Astrocyte of the cerebellum (primary cell): Measurements from ENCODE around the gene CREBBP.

Source experiments
- DNase-seq: peaks from one replicate; pipeline ENCODE4 v3.0.0-alpha.2; 2011; ENCODE audit warnings: low read depth
- H3K4me3 ChIP-seq: 2 replicates; pipeline ENCODE4 v1.5.1; 2011; ENCODE audit warnings: mild to moderate bottlenecking, low read depth, low read length, moderate library complexity
- in situ Hi-C: cut with HindIII; loops from 2 replicates; pipeline ENCODE4 v1.10.0; 2017; ENCODE audit warnings: low sequenced_read_pairs
- TF ChIP-seq, protein P1 (sequence below): IDR thresholded peaks from 2 replicates; pipeline ENCODE4 v1.5.1; 2012; ENCODE audit warnings: low read length, low read depth, moderate library complexity, mild to moderate bottlenecking; ENCODE audit errors: missing control alignments

The CREBBP gene

DNA sequence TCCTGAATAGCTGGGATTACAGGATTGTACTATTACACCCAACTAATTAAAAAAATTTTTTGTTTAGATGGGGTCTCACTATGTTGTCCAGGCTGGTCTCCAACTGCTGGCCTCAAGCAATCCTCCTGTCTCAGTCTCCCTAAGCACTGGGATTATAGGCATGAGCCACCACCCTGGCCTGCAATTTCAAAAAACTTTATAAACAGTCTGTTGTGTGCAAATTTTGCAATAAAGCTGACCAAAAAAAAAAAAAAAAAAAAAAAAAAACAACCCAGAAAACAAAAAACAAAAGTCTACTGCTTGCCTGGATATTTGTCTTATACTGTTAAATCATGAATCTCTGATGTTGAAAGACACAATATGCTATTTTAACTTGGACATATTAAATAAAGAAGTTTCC, 4.4 kb downstream of the CREBBP start:
- TF ChIP-seq, protein P1, sequence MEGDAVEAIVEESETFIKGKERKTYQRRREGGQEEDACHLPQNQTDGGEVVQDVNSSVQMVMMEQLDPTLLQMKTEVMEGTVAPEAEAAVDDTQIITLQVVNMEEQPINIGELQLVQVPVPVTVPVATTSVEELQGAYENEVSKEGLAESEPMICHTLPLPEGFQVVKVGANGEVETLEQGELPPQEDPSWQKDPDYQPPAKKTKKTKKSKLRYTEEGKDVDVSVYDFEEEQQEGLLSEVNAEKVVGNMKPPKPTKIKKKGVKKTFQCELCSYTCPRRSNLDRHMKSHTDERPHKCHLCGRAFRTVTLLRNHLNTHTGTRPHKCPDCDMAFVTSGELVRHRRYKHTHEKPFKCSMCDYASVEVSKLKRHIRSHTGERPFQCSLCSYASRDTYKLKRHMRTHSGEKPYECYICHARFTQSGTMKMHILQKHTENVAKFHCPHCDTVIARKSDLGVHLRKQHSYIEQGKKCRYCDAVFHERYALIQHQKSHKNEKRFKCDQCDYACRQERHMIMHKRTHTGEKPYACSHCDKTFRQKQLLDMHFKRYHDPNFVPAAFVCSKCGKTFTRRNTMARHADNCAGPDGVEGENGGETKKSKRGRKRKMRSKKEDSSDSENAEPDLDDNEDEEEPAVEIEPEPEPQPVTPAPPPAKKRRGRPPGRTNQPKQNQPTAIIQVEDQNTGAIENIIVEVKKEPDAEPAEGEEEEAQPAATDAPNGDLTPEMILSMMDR: no peak
- H3K4me3 ChIP-seq: no peak overlapping the region
- in situ Hi-C loops: loop anchor here (5.0 to 10.0 kb wide), 4 partner anchors 41 to 419 kb away; no protein-coding TSS in a partner anchor
- DNase-seq: no peak

GRCh38 chr16:3874794-3875692, 5.5 kb downstream of the CREBBP start:
- in situ Hi-C loops: loop anchor here (5.0 to 10.0 kb wide), 5 partner anchors 42 to 420 kb away; no protein-coding TSS in a partner anchor

GRCh38 chr16:3874242-3874641, 6.3 kb downstream of the CREBBP start:
- in situ Hi-C loops: loop anchor here (5.0 to 10.0 kb wide), 2 partner anchors 78 to 421 kb away; no protein-coding TSS in a partner anchor
- TF ChIP-seq, protein P1: no peak
- H3K4me3 ChIP-seq: no peak overlapping the region
- no peak for DNase-seq

More at GRCh38 chr16:3874794-3875692, 5.5 kb downstream of the CREBBP start:
- DNase-seq: no peak
- H3K4me3 ChIP-seq: no peak overlapping the region
- TF ChIP-seq, protein P1: no peak

DNA sequence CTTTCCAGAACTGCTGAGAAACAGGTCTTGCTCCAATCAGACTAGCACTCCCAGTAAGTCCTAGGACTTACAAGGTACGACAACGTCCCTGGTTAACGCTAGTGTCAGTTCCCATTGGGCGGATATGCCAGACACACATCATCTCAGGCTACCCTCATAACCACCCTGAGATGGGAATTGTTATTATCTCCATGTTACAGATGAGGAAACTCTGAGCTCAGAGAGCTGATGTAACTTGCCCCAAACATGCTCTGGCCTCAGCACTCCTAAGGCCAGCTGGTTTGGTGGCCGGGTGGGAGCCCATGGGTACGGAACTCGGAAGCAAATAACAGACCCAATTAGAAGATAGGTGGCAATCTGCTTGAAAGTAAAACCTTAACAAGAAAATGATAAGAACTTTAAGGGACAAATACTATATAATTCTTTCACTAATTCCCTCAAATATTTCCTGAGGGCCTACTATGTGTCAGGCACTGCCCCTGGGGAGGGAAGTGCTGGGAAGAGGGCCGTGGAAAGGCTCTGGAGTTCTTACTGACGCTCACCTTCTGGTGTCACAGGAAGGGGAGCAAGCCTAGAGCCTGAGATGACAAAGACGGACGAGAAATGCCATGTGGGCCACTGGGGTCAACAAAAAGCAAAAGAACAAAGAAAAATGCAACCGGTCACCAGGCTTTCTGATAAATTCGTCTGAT, 6.9 kb downstream of the CREBBP start:
- no peak for DNase-seq
- H3K4me3 ChIP-seq: no peak overlapping the region
- TF ChIP-seq, protein P1: no peak
- in situ Hi-C loops: loop anchor here (5.0 to 10.0 kb wide), 2 partner anchors 79 to 421 kb away; no protein-coding TSS in a partner anchor

DNA sequence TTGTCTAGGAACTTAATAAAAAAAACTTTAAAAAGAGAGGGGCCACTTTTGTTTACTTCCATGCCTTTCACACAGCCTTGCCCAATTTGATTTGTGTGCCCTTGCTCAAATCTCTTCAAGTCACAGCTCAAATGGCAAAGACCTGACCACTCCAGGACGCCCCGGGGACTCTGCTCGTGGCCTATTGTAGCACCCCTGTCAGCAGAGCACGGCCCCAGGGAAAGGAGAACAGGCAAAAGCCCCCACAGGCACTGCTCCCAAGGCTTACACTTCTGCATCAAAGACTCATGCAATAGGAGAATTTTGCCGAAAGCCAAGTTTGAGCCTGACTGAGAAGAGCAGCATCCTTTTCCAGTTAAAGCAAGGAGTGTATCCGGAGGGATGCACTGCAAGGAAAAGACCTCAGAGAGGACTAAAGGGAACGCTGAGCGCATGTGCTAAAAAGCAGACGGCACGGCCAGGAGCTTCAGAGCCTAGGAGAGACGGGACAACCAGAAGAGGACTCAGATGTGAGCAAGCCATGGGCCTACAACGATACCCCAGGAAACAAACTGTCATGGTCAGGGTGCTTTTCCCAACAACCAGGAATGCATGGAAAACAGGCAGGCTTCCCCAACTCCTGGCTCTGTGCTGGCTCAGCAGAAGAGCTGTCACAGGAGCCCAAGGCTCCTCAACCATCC, 8.2 kb downstream of the CREBBP start:
- no peak overlapping the region for H3K4me3 ChIP-seq
- in situ Hi-C loops: loop anchor here (5.0 to 10.0 kb wide), 2 partner anchors 80 to 422 kb away; no protein-coding TSS in a partner anchor
- no peak for DNase-seq
- TF ChIP-seq, protein P1: no peak

DNA sequence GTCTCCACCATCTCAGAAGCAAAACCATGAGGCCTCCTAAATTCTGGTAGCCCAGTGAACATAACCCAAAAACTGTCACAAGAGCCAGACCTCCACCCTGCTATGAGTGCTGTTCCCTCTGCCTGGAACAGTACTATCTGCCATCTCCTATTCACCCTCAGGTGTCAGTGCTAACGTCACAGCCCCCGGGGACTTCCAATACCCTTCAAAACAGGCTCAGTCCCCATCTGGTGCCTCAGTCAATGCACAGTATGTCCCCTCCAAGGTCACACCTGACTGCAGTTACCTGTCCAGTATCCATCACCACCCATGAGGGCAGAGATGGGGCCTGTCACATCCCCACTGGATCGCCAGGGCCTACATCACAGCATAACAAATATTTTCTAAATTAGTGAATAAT, 11.5 kb downstream of the CREBBP start:
- in situ Hi-C loops: no loop called here
- no peak for DNase-seq
- no peak overlapping the region for H3K4me3 ChIP-seq

More for the DNA sequence above, 11.5 kb downstream of the CREBBP start:
- TF ChIP-seq, protein P1: no peak
